Erythroblast (primary cell): ENCODE results near the gene ZNHIT2.

Experiments
- GATA1 ChIP-seq: IDR thresholded peaks from 2 replicates; pipeline ENCODE4 v1.6.1; 2011; ENCODE audit warnings: low read depth, mild to moderate bottlenecking, control low read depth, low read length, moderate library complexity
- POLR2A ChIP-seq: IDR thresholded peaks from 2 replicates; pipeline ENCODE4 v1.6.1; 2011; ENCODE audit warnings: mild to moderate bottlenecking, low read length

DNA sequence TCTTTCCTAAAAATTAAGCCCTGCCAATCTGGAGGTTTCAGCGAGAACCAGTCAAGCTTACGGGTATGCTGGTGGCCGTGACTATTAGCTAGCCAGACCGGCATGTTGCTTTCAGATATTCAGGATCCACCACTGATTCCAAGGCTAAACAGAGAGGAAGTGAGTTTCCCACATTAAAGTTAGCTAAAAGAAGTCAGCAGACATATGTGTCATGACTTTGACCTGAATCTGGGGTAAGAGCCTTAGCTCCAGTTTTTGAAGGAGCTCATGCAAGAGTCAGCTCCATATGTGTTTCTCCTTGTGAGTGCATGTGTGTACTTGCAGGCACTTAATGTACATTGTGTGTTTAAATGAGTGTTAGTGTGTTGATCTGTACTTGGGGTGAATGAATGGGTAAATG is 32.1 kb downstream of the ZNHIT2 start:
- TF ChIP-seq POLR2A: no peak
- TF ChIP-seq GATA1: no peak
